Suppressor macrophage treated with lipopolysaccharide for 4 hours (primary cell): ENCODE data around the gene VWA1.
"Not testable (repeated sequence)": the region's sequence is repeated elsewhere in the genome, so short reads cannot be mapped to it uniquely, and the experiment has no call there.

Experiments
- DNase-seq: peaks from one replicate; pipeline ENCODE4 v3.0.0-alpha.2; 2020

The VWA1 gene

GRCh38 chr1:1403653-1404052, 31.8 kb upstream of the VWA1 start:
- DNase-seq = peak; percentile 64

GRCh38 chr1:1406101-1406820, 29.2 kb upstream of the VWA1 start:
- DNase-seq = no peak

- peak; percentile 97 for DNase-seq
Measured at GRCh38 chr1:1406821-1407635, 28.5 kb upstream of the VWA1 start, which contains the start of gene MRPL20. Gene MRPL20, minus strand, starts transcription at chr1:1407293. Its CDS starts 76 bp downstream, at chr1:1407217.

- no peak for DNase-seq
Measured at GRCh38 chr1:1407636-1408318, 27.7 kb upstream of the VWA1 start.

GRCh38 chr1:1410238-1410637, 25.3 kb upstream of the VWA1 start:
- DNase-seq = not testable (repeated sequence)

- no peak for DNase-seq
Measured at GRCh38 chr1:1411626-1412025, 23.9 kb upstream of the VWA1 start.

GRCh38 chr1:1412311-1412902, 23.1 kb upstream of the VWA1 start:
- not testable (repeated sequence) for DNase-seq

GRCh38 chr1:1415751-1416150, 19.7 kb upstream of the VWA1 start:
- no peak for DNase-seq

GRCh38 chr1:1417396-1417795, 18.1 kb upstream of the VWA1 start:
- not testable (repeated sequence) for DNase-seq

GRCh38 chr1:1417825-1418463, 17.5 kb upstream of the VWA1 start:
- not testable (repeated sequence) for DNase-seq

GRCh38 chr1:1418464-1419362, 16.8 kb upstream of the VWA1 start:
- DNase-seq = no peak

- no peak for DNase-seq
Measured at GRCh38 chr1:1419363-1419812, 16.1 kb upstream of the VWA1 start.

GRCh38 chr1:1419813-1420653, 15.5 kb upstream of the VWA1 start:
- no peak for DNase-seq

- no peak for DNase-seq
Measured at GRCh38 chr1:1420654-1421141, 14.8 kb upstream of the VWA1 start.

GRCh38 chr1:1421147-1421906, 14.2 kb upstream of the VWA1 start, which contains the start of gene ANKRD65:
Gene ANKRD65, minus strand, starts transcription at chr1:1421276. Its CDS starts 271 bp downstream, at chr1:1421005.
- DNase-seq = no peak

- no peak for DNase-seq
Measured at GRCh38 chr1:1421907-1422464, 13.5 kb upstream of the VWA1 start.

- DNase-seq = no peak
Measured at GRCh38 chr1:1422465-1423244, 12.8 kb upstream of the VWA1 start.

GRCh38 chr1:1423245-1423597, 12.3 kb upstream of the VWA1 start:
- no peak for DNase-seq
